ENCODE measurements around the gene MACROD1.

Gene MACROD1

GRCh38 chr11:64070314-64070681, 95.6 kb downstream of the MACROD1 start:
- DNase-seq, result no peak

- DNase-seq, result no peak
Measured at GRCh38 chr11:64069401-64070313, 96.3 kb downstream of the MACROD1 start.

- DNase-seq, result no peak
Measured at GRCh38 chr11:64068705-64069400, 97.1 kb downstream of the MACROD1 start.

GRCh38 chr11:64067230-64067993, 98.5 kb downstream of the MACROD1 start:
- DNase-seq, result no peak

- DNase-seq, result no peak
Measured at GRCh38 chr11:64065712-64066111, 100.2 kb downstream of the MACROD1 start.

GRCh38 chr11:64065141-64065465, 100.8 kb downstream of the MACROD1 start:
- DNase-seq, result no peak

GRCh38 chr11:64064374-64065140, 101.4 kb downstream of the MACROD1 start:
- DNase-seq, result no peak

GRCh38 chr11:64063777-64064176, 102.1 kb downstream of the MACROD1 start:
- no peak for DNase-seq

GRCh38 chr11:64062185-64063039, 103.5 kb downstream of the MACROD1 start:
- DNase-seq, result no peak

- peak; percentile 51 for DNase-seq
Measured at GRCh38 chr11:64060861-64061444, 105.0 kb downstream of the MACROD1 start.

GRCh38 chr11:64060263-64060860, 105.6 kb downstream of the MACROD1 start:
- no peak for DNase-seq

GRCh38 chr11:64059339-64060140, 106.4 kb downstream of the MACROD1 start:
- no peak for DNase-seq

GRCh38 chr11:64058494-64058893, 107.4 kb downstream of the MACROD1 start:
- no peak for DNase-seq

GRCh38 chr11:64057890-64058289, 108.0 kb downstream of the MACROD1 start:
- DNase-seq, result no peak

- DNase-seq, result no peak
Measured at GRCh38 chr11:64056861-64057260, 109.1 kb downstream of the MACROD1 start.

GRCh38 chr11:64056213-64056785, 109.6 kb downstream of the MACROD1 start:
- DNase-seq, result no peak

- no peak for DNase-seq
Measured at GRCh38 chr11:64055077-64055476, 110.8 kb downstream of the MACROD1 start.

GRCh38 chr11:64053699-64054098, 112.2 kb downstream of the MACROD1 start:
- no peak for DNase-seq

GRCh38 chr11:64052938-64053622, 112.8 kb downstream of the MACROD1 start:
- no peak for DNase-seq
